HG02840 (cell line): ENCODE results near the gene ASTL.
"Not testable (repeated sequence)": the region's sequence is repeated elsewhere in the genome, so short reads cannot be mapped to it uniquely, and the experiment has no call there.

Source experiments
- ATAC-seq: cut with Tn5 transposase; IDR thresholded peaks from one replicate; pipeline ENCODE4 v1.9.1; 2021; ENCODE audit warnings: mild to moderate bottlenecking, moderate library complexity, moderate number of reproducible peaks; ENCODE audit not compliant: unreplicated experiment, low FRiP score

Gene ASTL

DNA sequence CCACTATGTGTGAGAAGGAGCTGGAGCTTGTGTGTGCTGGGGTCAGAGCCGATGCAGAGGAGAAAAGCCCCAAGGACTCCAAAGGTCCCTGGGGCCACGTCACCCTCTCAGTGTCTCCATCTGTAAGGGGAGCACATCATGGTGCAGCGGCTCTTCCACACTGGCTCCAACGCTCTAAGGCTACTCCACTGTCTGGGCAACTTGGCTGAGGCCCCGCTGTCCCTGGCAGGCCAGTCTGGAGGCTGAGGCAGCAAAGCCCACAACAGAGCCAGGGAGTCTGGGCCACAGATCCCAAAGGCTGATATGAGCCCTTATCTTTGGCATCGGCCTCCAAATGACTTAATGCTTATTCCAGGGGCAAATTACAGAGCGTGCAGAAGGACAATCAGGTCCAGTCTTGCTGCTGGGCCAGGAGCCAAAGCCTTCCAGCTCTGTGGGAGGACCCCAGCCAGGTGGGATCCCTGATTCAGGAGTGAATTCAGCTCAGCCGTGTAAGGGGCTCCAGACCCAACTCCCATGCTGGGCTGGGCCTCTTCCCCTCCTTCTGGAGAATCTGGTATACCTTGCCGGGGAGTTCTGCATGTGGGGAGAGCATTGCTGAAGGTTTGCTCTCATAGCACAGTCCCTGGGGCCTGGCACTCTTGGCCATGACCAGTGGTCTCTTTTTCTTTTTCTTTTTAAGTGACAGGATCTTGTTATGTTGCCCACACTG, 8.7 kb upstream of the ASTL start:
- ATAC-seq = no peak

DNA sequence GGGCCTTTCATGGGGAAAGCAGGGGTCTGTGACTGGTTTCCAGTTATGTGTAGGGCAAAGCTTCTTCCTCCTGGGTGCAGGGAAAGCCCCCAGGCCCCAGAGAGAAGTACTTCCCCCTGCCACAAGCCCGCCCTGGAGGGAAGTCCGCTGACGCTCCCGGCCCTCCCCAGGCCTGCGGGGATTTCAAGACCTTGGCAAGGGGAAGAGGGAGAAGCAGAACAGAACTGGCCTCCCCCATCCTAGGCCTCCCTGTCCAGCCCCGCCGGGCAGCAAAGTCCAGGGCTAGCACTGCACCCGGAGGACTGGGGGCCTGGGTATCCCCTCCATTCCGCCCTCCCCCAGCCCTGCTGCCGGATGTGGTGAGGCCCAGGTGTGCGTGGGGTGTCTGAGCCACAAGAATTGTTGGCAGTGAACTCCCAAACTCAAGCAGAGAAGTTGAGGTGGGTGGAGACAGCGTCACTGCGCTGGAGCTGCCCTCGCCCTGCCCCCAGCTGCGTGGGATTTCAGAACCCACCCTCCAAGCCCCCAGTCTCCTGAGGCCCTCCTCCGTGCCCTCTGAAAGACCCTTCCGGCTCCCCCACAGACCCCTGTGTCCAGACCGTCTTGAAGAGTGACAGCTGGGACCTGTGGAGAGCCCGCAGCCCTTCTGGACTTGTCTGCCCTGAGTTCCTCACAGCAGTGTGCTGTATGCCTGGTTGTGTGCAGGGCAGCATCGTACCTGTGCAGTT, 8.0 kb upstream of the ASTL start:
- ATAC-seq = peak; percentile 34

DNA sequence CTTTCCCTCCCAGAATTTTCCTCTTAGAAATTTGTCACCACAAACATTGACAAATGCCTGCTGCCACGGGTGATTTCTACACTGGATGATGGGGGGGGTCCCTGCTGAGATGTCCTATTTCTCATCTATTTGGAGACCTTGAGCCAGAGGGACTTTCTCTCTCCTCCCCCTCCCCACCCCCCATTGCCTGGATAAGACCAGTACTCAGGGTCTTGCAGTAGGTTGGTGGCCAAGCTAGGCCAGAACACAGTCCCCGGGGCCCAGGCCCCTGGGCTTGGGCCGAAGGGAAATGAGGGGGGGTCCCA, 7.5 kb upstream of the ASTL start:
- ATAC-seq = no peak

DNA sequence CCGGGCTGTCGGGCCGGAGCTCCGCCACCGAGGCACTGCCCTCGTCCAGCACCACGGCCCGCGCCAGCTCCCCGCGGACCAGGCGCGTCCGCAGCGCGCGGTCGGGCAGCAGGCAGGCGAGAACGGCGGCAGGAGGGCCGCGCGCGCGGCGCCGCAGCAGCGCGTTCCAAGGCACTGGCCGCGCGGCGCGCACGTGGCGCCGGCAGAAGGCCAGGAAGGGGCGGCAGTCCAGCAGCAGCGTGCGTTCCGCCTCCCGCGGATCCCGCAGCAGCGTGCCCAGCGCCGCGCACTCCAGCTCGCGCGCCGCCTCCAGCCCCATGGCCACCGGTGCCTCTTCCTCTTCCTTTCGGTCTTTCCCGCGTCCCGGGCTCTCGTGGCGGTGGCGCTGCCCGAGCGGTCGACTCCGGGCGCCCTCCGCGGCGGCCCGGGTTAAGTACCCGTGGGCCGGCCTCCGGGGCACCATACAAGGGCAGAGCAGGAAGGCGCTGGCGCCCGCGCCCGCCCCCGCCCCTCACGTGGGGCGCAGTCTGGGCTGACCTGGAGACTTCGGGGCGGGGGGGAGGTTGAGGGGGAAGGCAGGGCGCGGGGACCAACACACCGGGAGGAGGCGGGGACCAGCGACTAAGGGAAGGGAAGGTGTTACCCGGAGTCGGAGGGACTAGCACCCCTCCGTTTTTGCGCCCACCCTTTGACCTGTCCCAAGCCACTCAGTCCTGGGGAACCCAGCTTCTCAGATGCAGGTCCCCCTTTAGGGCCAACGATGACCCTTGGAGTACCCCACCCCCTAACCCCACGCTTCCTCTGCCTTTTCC, 6.9 kb upstream of the ASTL start, which contains the start of gene DUSP2:
Gene DUSP2 (minus strand): TSS at position 405 of the 812 bp plus-strand sequence. CDS start 86 bp downstream, at position 319.
- peak; percentile 41 for ATAC-seq

DNA sequence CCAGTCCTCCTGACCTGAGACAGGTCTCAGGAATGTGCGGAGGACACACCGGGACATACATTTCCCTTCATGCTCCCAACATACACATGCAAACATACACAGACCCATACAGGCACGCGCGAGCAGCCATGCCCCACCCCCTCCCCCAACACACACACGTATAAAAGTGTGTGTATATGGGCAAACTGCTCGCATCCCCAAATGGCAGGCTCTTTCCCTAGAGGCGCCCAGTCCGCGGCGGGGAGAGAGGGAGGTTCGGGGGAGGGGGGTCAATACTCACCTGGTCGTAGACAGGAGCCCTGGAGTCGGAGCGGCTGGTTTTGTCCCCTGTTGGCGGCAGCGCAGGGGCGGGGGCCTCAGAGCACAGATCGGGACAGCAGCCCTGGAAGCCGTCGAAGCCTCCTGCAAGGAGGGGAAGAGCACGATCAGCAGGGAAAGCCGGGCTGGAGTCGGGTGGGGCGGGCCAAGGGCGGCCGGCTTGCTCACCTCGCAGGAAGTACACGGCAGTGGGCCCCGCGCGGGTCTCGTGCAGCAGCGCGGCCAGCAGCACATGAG, 6.3 kb upstream of the ASTL start:
- ATAC-seq = no peak

DNA sequence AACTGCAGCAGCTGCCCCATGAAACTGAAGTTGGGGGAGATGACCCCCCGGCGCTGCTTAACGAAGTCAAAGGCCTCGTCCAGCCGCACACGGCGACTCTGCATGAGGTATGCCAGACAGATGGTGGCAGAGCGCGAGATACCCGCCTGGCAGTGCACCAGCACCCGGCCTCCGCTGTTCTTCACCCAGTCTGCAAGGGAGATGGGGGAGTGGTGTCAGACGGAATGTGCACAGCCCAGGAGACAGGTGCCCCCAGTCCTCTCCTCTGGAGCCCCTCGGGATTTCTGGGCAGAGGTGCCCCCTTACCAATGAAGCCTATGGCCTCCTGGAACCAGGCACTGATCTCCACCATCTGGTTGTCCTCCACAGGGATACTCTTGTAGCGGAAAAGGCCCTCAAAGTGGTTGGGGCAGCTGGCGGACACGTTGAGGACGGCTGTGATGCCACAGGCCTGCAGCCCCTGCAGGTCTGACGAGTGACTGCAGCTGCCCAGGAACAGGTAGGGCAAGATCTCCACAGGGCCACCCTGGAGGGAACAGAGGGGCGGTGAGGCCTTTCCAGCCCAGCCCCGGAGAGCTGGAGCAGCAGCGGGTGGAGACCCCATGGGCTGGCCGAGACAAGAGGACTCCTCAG, 5.7 kb upstream of the ASTL start:
- no peak for ATAC-seq

DNA sequence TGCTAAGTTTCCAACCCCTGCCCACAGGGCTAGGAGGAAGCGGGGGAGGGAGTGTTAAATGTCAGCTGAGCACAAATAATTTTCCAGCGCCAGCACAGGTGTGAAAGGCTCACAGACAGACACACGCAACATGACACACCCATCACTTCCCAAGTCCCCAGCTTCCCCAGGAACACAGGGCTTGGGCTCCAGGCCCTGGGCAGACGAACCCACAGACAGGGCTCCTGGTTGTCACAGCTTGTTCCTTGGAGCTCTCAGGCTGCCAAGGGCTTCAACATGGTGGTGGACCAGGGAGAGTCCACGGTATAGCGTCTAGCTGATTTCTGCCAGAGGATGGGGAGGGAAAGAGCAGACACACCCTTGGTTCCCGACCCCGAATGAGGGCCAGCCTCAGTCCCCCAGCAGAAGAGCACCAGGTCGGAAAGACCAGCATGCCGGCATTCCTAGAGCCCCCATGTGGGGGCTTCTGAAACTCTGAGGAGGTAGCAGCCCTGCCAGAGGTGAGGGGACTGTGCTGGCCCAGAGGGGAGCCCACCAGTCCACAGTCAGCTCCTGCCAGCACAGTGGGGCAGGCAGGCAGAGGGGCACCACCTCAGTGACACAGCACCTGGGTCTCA, 5.0 kb upstream of the ASTL start:
- no peak for ATAC-seq

DNA sequence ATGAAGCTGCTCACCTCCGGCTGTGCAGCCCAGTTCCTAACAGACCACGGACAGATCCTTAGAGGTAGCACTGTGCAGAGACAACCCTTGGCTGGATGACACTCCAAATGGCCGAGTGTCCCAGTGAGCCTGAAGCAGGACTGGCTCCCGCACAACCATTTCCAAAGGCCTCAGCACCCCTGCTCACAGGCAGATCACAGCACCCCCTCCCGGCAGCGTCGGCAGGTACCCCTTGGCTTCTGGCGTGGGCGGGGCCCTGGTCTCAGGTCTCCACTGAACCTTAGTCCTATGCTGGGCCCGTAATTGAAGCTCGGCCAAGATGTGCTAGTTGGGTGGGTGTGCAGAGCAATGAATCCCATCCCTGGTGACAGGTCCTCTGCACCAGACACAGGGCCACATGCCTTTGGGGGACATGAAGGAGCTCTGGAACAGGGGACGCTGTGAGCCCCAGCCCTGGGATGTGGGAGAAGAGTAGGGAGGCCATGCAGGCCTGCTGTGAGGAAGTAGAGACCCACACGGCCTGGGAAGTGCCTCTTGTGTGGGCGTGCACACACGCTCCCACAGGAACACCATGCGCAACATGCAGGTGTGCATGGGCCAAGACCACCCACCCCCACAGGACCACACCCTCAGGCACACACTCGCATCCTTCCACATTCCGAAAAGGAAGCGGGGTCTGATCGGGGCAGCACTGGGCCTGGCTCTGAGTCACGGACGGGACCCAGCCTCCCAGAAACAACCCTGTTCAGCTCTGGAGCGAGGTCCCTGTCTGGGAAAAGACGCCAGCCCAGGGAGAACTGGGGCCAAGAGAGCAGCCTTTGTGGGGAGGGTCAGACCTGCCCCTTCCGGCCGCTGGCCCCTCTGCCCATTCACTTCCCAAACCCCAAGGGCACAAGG, 4.2 kb upstream of the ASTL start:
- no peak for ATAC-seq

DNA sequence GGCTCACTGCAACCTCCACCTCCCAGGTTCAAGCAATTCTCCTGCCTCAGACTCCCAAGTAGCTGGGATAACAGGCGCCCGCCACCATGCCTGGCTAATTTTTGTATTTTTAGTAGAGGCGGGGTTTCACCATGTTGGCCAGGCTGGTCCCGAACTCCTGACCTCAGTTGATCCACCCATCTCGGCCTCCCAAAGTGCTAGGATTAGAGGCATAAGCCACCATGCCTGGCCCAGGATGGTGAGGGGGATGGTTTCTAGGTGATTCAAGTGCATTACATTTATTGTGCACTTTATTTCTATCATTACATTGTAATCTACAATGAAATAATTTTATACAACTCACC, 3.3 kb upstream of the ASTL start:
- not testable (repeated sequence) for ATAC-seq

DNA sequence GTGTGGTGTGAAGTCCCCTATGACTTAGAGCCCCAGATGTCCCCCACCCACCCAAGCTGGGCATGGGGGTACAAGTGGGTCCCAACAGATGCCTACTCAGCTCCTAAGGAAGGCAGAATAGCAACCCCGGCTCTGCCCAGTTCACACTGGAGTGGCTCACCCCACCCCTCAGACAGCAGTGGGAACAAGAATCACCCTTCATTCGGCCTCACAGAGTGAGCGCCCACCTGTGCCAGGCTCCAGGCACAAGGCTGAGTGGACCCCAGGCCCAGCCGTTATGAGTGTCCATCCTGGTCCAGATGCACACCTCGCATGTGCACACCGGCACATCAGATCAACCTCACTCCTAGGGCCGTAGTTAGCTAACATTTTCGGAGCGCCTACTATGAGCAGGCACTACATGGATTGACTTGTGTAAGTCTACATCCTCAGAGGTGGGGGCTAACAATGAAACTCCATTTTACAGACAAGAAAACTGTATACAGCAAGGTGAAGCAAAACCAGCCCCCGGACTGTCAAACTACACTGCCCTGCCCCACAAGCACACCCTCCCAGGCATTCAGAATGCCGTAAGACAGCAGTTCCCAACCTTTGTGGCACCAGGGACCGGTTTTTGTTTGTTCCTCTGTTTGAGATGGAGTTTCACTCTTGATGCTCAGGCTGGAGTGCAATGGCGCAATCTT, 2.8 kb upstream of the ASTL start:
- ATAC-seq = no peak

DNA sequence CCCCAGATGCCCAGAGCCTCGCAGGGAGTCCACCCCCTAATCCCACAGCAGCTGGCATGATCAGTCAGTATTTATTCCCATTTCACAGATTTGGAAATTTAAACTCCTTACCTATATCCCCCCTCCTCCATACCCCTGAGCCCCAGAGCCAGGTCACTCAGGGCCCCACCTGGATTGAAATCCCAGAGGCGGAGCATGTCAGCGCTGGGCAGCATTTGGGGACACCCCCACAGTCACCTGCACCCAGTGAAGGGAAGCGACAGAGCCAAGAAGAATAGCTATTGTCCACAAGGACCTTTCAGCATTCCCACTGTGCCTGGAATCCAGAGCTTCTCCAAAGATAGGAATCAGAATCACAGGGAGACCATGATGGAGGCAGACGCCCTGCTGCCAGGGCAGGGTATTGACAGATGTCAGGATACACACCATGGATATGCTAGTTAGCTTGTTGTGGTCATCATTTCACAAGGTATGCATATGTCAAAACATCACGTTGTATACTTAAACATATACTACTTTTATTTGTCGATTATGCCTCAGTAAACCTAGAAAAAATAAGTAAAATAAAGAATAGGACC, 968 bp upstream of the ASTL start:
- no peak for ATAC-seq

DNA sequence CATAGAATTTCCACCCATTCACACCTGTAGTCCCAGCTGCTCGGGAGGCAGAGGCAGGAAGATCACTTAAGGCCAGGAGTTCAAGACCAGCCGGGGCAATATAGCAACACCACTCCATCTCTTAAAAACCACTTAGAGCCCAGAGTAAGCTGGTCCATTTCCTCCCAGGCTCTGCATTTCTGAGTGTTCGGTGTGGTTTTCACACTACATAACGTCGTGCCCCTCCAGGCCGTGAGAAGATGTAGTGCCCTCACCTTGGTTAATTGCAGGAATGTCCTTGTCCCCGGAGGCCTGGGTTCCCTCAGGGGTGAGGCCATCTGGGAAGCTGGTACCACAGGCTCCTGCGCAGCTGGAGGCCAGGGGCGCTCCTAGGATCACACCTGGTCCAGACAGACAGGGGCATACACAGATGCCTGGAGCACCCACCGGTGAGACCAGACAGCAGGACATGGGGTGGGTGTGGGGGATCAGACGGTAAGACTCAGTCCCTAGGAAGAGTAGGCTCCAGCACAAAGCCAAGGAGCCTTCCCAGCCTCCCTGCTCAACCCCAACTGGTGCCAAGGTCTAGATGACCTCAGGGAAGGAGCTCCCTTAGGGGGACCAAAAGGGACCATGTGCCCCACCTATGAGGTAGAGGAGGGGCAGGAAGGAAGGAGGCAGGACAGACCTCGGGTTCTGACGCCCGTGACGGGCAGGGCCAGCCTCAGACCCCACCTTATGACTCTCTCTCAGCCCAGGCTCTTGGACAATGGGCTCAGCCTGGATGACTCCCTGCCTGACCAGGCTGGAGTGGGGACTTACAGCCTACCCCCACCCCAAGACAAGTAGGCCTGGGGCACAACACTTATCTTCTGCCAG, 752 bp downstream of the ASTL start:
- ATAC-seq = no peak

DNA sequence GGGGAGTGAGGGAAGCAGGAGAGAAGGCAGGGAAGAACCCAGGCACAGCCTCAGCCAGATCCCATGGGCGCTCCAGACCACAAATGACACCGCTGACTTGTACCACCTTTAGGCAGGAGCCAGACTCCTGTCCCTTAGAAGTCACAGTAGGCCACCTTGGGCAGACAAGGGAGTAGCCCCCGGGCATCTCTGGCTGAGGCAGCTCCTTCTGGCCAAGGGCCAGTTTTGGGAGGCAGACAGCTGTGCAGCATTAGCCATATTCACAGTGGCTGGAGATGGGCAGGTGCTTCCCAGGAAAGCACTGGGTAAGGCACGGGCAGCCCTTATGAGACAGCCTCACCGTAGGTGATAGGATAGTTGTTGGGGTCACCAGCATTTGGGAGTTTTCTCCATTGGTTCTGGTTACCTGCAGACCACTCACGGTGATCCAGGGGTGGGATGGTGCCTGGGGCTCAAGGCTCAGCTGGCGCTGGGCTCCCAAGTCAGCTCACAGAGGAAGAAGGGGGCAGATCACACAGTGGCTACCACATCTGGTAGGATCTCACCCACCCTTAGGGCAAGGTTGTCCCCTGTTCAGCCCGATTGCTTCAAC, 2.1 kb downstream of the ASTL start:
- no peak for ATAC-seq

DNA sequence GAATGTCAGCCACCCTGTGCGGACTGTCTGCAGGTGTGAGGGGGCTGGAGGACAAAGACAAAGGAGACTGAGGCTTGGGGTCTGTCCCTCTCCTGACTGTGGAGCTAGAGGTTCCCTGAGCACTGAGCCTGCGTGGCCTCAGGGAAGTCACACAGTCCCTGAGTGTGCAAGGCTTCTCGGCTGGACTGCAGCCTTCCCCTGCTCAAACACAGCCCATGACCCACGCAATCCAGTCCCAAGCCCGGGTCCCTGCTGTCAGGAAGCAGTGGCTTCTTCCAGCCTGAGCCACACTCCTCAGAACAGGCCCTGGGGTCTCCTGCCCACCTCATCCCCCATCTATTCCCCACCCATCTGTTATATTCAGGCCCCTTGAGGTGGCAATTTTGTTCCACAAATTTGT, 2.7 kb downstream of the ASTL start:
- no peak for ATAC-seq

DNA sequence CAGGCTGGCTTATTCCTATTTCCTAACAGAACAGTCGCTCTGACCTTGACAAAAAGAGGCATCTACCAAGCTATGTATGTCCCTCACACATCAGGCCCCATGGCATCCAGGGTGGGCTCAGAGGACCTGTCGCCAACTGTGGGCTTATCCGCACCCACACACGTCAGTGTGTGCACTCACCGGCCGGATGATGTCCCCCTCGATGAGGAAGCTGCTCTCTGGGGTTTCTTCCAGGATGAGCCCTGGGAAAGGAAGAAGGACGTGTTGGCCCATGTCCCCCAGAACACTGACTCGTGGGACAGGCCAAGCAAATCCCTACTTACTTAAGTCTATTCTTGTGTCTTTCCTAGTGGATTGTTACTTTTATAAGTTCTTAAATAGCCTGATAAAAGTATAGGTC, 3.1 kb downstream of the ASTL start:
- no peak for ATAC-seq

DNA sequence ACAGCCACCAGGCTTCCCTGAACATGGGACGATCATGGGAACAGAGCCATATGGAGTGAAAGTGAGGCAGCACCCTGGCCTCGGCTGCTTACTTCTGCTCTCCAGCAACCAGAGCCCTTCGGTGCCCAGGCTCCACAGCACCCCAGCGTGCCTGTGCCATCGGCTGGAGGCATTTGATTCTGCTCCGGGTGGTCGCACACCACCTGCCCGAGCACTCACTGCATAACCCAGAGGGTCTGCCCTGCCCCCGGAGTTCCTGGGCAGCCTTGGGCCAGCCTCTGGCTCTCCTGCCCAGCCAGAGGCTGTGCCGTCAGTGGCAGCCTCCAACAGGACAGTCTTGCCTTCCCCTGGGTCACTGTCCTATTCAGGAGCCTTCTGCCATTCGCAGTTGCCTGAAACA, 3.9 kb downstream of the ASTL start:
- no peak for ATAC-seq
